Stomach (tissue), 4 donors: ENCODE results near the gene GFPT2.

Experiments used
- CTCF ChIP-seq, 7 experiments: fragments of 450-650 bp in 4 of 7; fragments of 200-600 bp in 3 of 7; sonication (generic) in 3 of 7; IDR thresholded peaks; one replicate each; pipeline ENCODE4 v1.5.1; 2016 to 2019; ENCODE audit warnings: antibody characterized with exemption in 7 of 7, control low read depth in 2 of 7, mild to moderate bottlenecking in 1 of 7
- EP300 ChIP-seq: sonication (generic); formaldehyde crosslinking; IDR thresholded peaks from one replicate; pipeline ENCODE4 v1.6.1; 2017; ENCODE audit warnings: antibody characterized with exemption

- TF ChIP-seq CTCF (IDR thresholded peaks at IDR 0.05) (no peak), EP300 (no peak)
These were observed 26.1 kb downstream of the GFPT2 start for GRCh38 chr5:180326989-180327565.
